MCF 10A (cell line): Measurements from ENCODE around the gene MAD1L1. TPM values are rescaled to one million over a fixed set of nuclear protein-coding genes. Genes with fewer than 3 reads are reported as not detected.

Experiments used
- BruUV-seq: library from RNA; stranded (reverse); fragments of 400-500 nt; replicated peaks from 2 replicates; lab custom pipeline; 2021; lab: Mats Ljungman, UMichigan
- CTCF ChIA-PET: fragments of 300-600 bp; sonication (Branson Sonifier 250); formaldehyde crosslinking; extraction: SDS; loops from one replicate; lab custom pipeline; 2021; ENCODE audit warnings: antibody characterized with exemption, inconsistent platforms; lab: Yijun Ruan, JAX
- POLR2A ChIA-PET: fragments of 300-600, 350-650 bp; sonication (Branson Sonifier 250); formaldehyde crosslinking; extraction: SDS; loops from one replicate; lab custom pipeline; 2020; ENCODE audit warnings: antibody characterized with exemption, inconsistent platforms; lab: Yijun Ruan, JAX
- DNase-seq: peaks from one replicate; pipeline ENCODE4 v3.0.0-alpha.2; 2018; ENCODE audit not compliant: unreplicated experiment
- H3K27ac Mint-ChIP-seq: one replicate; pipeline ENCODE4 v1.8.0; 2022; ENCODE audit warnings: mild to moderate bottlenecking, low read depth, mixed read lengths; ENCODE audit not compliant: unreplicated experiment
- H3K27me3 Mint-ChIP-seq: one replicate; pipeline ENCODE4 v1.8.0; 2022; ENCODE audit warnings: mixed read lengths; ENCODE audit not compliant: insufficient read depth, unreplicated experiment
- H3K36me3 Mint-ChIP-seq: one replicate; pipeline ENCODE4 v1.8.0; 2022; ENCODE audit warnings: mild to moderate bottlenecking, moderate library complexity, mixed read lengths; ENCODE audit not compliant: insufficient read depth, unreplicated experiment
- H3K4me1 Mint-ChIP-seq: one replicate; pipeline ENCODE4 v1.8.0; 2022; ENCODE audit warnings: mixed read lengths; ENCODE audit not compliant: insufficient read depth, unreplicated experiment
- H3K4me3 Mint-ChIP-seq: one replicate; pipeline ENCODE4 v1.8.0; 2022; ENCODE audit warnings: mild to moderate bottlenecking, moderate library complexity, mixed read lengths; ENCODE audit not compliant: unreplicated experiment
- H3K9me3 Mint-ChIP-seq: one replicate; pipeline ENCODE4 v1.8.0; 2022; ENCODE audit warnings: mixed read lengths; ENCODE audit not compliant: unreplicated experiment
- intact Hi-C: fragments of 100-400 bp; cut with micrococcal nuclease; formaldehyde crosslinking; loops from 2 replicates; pipeline ENCODE4 v1.14.1; 2022
- total RNA-seq: library from RNA; stranded (reverse); gene quantifications from 2 replicates; pipeline ENCODE4 v1.2.3, GENCODE V29; 2022
- TF ChIP-seq, protein P1 (sequence below): fragments of 200-600 bp; IDR thresholded peaks from one replicate; pipeline ENCODE4 v1.8.0; 2022; ENCODE audit warnings: antibody characterized with exemption, mild to moderate bottlenecking; ENCODE audit not compliant: unreplicated experiment

Gene MAD1L1
- total RNA-seq, 1 experiment from 2014 or later: 25.2 TPM

DNA sequence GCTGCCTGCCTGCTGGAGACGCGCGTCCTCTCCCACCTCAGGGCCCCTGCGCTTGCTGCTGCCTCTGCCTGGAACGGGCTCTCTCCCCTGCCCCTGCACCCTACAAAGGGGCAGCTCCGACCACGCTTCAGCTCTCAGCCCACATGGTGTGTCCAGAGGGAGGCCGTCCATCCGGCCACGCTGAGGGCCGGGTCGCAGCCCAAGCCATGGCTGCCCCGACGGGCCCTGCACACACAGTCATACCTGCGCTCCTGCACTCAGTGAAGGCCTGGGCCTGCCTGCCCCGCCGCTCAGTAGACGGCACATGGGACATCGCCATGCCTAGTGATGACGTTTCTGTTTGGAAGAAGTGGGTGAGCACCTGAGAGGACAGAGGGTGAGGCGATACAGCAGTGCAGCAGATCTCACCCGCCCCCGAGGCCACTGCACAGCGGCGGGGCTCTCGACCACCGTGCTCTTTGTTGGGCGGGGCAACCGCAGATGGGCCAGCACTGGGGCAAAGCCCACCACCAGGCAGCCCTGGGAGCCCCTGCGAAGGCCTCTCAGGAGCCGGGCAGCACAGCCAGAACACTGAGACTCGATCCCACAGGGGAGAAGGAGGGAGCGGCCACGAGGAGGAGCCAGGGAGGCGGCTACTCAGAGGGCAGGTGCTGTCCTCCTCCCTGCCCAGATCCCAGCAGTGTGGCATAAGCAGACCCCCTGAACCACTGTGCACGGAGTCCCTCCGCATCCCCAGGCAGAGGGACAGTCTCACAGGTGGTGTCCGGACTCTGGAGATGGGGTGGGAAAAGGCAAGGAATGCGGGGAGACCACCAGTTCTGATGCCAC lies 129.5 kb downstream of the MAD1L1 start:
- Mint-ChIP-seq H3K36me3 (no peaks in the 10 kb centered on the region), H3K4me1 (peaks cover 10% of the 10 kb centered on the region), H3K27me3 (no peaks in the 10 kb centered on the region), H3K4me3 (no peak overlapping the region), H3K27ac (no peak overlapping the region), H3K9me3 (no peaks in the 10 kb centered on the region)
- no TSS peak for BruUV-seq
- TF ChIP-seq, protein P1, sequence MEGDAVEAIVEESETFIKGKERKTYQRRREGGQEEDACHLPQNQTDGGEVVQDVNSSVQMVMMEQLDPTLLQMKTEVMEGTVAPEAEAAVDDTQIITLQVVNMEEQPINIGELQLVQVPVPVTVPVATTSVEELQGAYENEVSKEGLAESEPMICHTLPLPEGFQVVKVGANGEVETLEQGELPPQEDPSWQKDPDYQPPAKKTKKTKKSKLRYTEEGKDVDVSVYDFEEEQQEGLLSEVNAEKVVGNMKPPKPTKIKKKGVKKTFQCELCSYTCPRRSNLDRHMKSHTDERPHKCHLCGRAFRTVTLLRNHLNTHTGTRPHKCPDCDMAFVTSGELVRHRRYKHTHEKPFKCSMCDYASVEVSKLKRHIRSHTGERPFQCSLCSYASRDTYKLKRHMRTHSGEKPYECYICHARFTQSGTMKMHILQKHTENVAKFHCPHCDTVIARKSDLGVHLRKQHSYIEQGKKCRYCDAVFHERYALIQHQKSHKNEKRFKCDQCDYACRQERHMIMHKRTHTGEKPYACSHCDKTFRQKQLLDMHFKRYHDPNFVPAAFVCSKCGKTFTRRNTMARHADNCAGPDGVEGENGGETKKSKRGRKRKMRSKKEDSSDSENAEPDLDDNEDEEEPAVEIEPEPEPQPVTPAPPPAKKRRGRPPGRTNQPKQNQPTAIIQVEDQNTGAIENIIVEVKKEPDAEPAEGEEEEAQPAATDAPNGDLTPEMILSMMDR: no peak
- ChIA-PET POLR2A (no interaction called here), CTCF (interaction anchor here (0.7 kb wide), 1 partner anchor 664 kb away, joined by 3 read pairs; no protein-coding TSS in a partner anchor)
- intact Hi-C loops: no loop called here
- no peak for DNase-seq

DNA sequence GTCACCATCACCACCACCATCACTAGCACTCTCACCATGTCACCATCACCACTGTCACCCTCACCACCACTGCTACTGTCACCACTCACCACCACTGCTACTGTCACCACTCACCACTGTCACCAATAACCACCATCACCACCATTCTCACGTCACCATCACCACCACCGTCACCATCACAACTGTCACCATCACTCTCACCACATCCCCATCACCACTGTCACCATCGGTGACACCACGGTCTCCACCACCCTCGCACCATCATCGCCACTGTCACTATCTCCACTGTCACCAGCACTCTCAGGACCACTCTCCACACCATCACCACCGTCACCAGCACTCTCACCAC lies 130.4 kb downstream of the MAD1L1 start:
- no TSS peak for BruUV-seq
- H3K9me3 Mint-ChIP-seq: no peaks in the 10 kb centered on the region
- no peak overlapping the region for H3K27ac Mint-ChIP-seq
- TF ChIP-seq, protein P1: no peak
- CTCF ChIA-PET: no interaction called here
- POLR2A ChIA-PET: no interaction called here
- no peaks in the 10 kb centered on the region for H3K36me3 Mint-ChIP-seq
- intact Hi-C loops: no loop called here
- peaks cover 8% of the 10 kb centered on the region for H3K4me1 Mint-ChIP-seq
- no peak overlapping the region for H3K4me3 Mint-ChIP-seq
- H3K27me3 Mint-ChIP-seq: no peaks in the 10 kb centered on the region
- DNase-seq: no peak

DNA sequence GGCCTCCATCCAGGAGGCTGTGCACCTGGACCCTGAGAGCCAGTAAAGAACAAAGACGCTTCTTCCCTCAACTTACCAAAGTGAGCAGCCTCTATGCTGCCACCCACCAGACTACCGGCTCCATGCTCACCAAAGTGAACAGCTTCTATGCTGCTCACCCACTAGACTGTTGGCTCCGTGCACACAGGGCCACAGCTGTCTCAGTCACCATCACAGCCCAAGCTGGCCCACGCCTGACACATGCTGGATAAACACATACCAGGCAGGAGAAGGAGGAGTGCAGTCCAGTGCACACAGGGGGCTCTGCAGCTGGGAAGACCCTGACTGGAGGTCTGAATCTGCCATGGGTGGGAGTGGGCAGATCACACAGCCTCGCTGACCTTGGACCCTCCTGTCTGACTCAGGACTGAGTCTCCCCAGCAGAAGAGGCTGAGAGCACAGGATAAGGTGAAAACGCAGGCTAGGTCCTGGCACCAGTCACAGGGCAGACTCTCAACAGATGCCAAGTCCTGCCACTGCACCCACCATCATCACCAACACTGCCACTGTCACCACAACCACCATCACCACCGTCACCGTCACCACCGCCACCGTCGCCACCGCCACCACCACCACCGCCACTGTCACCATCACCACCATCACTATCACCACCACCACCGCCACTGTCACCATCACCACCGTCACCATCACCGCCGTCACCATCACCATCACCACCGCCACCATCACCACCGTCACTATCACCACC lies 130.9 kb downstream of the MAD1L1 start:
- BruUV-seq: no TSS peak
- Mint-ChIP-seq H3K4me1 (peaks cover 2% of the 10 kb centered on the region), H3K36me3 (no peaks in the 10 kb centered on the region), H3K9me3 (no peaks in the 10 kb centered on the region), H3K27ac (no peak overlapping the region), H3K4me3 (no peak overlapping the region), H3K27me3 (no peaks in the 10 kb centered on the region)
- TF ChIP-seq, protein P1: no peak
- POLR2A ChIA-PET: no interaction called here
- CTCF ChIA-PET: no interaction called here
- DNase-seq: no peak
- intact Hi-C loops: no loop called here
